ENCODE measurements around the gene ID1.

The ID1 gene

GRCh38 chr20:31630187-31630790, 25.2 kb downstream of the ID1 start:
- TF ChIP-seq, protein P1, sequence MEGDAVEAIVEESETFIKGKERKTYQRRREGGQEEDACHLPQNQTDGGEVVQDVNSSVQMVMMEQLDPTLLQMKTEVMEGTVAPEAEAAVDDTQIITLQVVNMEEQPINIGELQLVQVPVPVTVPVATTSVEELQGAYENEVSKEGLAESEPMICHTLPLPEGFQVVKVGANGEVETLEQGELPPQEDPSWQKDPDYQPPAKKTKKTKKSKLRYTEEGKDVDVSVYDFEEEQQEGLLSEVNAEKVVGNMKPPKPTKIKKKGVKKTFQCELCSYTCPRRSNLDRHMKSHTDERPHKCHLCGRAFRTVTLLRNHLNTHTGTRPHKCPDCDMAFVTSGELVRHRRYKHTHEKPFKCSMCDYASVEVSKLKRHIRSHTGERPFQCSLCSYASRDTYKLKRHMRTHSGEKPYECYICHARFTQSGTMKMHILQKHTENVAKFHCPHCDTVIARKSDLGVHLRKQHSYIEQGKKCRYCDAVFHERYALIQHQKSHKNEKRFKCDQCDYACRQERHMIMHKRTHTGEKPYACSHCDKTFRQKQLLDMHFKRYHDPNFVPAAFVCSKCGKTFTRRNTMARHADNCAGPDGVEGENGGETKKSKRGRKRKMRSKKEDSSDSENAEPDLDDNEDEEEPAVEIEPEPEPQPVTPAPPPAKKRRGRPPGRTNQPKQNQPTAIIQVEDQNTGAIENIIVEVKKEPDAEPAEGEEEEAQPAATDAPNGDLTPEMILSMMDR (IDR thresholded peaks at IDR 0.05; ENCODE audit: insufficient read depth, low read length, missing control alignments), result no peak
- DNase-seq (ENCODE audit: low read depth, low spot score), result no peak
- POLR2A ChIA-PET, result no interaction called here
- H3K4me3 ChIP-seq (ENCODE audit: low read depth, low read length), result no peak overlapping the region
- CTCF ChIA-PET, result interaction anchor here (7.3 to 9.1 kb wide), 3 partner anchors 21 to 92 kb away, joined by 76 to 238 read pairs (median 149); partner anchors contain the start of genes BCL2L1 and ID1

DNA sequence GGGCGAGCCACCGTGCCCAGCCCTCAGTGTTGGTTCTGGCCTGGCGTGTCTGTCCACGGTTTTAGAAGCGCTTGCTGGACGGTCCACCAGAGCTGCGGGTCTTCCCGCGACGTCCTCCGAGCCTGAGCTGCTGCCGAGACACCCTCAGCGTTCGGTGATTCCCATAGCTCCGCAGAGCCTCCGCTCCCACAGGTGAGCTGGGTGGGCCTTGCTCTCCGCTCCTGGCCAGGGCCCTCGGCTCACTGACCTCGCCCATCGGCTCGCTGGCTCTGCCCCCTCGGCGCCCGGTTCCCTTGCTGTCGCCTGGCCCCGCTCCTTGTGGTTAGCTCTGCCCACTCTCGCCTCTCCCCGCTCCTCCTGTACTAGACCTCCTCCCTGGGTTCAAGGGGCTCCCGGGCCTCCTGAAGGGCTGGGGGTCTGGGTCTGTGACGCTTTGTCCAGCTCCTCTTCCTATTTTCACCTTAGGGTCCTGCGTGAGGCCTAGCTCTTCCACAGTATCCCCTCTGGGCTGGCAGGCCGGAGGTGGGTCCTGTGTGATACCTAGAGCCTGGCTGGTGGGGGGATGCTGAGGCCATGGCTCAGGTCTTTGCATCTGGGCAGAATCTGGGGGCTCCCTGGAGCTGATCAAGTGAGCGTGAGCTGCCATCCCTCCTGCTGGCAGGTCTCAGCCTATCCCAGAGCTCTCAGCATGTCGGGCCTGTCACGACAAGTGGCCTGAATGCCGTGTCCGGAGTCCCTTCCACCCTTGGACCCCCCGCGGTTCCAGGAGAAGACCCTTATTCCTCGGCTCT, 27.7 kb downstream of the ID1 start:
- ChIA-PET POLR2A (interaction anchor here (0.6 kb wide), 1 partner anchor 29 kb away, joined by 3 read pairs; no protein-coding TSS in a partner anchor), CTCF (interaction anchor here (1.1 to 9.1 kb wide), 13 partner anchors 9 to 94 kb away, joined by 3 to 238 read pairs (median 10); partner anchors contain the start of genes BCL2L1 and ID1)
- H3K4me3 ChIP-seq (ENCODE audit: low read depth, low read length), result no peak overlapping the region
- DNase-seq (ENCODE audit: low read depth, low spot score), result no peak
- TF ChIP-seq, protein P1 (IDR thresholded peaks at IDR 0.05; ENCODE audit: insufficient read depth, low read length, missing control alignments), result no peak

GRCh38 chr20:31633339-31633914, 28.3 kb downstream of the ID1 start:
- TF ChIP-seq, protein P1 (IDR thresholded peaks at IDR 0.05; ENCODE audit: insufficient read depth, low read length, missing control alignments), result no peak
- POLR2A ChIA-PET, result no interaction called here
- no peak overlapping the region for H3K4me3 ChIP-seq (ENCODE audit: low read depth, low read length)
- no peak for DNase-seq (ENCODE audit: low read depth, low spot score)
- CTCF ChIA-PET, result interaction anchor here (0.6 to 9.1 kb wide), 38 partner anchors 8 to 218 kb away, joined by 3 to 238 read pairs (median 6); partner anchors contain the start of genes BCL2L1, ID1 and TPX2

DNA sequence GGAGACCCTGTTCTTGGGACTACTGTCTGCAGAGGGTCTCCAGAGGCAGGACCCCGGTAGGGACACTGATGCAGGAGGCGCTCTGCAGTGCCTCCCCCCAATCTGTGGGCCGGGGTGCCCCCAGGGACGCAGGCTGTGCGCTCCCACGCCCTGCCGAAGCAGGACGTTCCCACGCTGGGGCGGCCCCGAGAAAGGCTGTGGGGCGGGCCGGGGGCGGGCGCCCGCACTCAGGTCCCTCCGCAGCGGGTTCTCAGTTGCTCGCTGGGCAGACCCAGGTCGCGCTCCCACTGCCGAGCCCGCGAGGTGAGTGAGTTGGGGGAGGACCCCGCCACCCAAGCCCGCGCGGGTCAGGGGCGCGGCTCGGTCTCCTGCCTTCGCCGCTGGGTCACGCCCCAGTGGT, 32.6 kb downstream of the ID1 start, which contains the start of gene COX4I2:
COX4I2 (plus strand) TSS at position 253 of the 400 bp plus-strand sequence. CDS start 1,106 bp downstream, outside the sequence.
- H3K4me3 ChIP-seq (ENCODE audit: low read depth, low read length), result no peak within 1 kb of the TSS
- POLR2A ChIA-PET, result no interaction called here
- DNase-seq (ENCODE audit: low read depth, low spot score), result no peak
- CTCF ChIA-PET, result interaction anchor here (9.1 kb wide), 1 partner anchor 85 kb away, joined by 238 read pairs; the partner anchor contains the start of gene BCL2L1
- TF ChIP-seq, protein P1 (IDR thresholded peaks at IDR 0.05; ENCODE audit: insufficient read depth, low read length, missing control alignments), result no peak

DNA sequence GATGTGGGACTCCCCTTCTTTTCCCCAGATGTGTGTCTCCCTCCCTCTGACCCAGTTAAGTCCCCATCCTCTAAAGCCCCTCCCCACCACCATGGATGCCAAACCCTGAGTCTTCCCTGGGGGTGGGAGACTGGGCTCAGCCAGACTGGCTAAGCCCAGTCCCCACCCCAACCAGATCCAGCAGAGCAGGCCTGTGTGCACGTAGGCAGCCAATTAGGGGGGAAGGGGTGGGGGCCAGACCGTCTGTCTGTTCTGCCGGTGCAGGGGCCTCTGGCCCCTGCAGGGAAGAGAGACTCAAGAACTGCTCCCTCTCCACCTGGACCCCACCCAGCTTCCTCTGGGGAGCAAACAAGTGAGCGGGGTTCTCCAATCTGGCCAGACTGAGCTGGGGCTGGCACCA, 33.2 kb downstream of the ID1 start:
- CTCF ChIA-PET, result interaction anchor here (4.3 kb wide), 2 partner anchors 22 to 86 kb away, joined by 22 to 42 read pairs; partner anchors contain the start of gene BCL2L1
- POLR2A ChIA-PET, result no interaction called here
- no peak overlapping the region for H3K4me3 ChIP-seq (ENCODE audit: low read depth, low read length)
- no peak for DNase-seq (ENCODE audit: low read depth, low spot score)
- TF ChIP-seq, protein P1 (IDR thresholded peaks at IDR 0.05; ENCODE audit: insufficient read depth, low read length, missing control alignments), result no peak
